HEK293 (cell line): ENCODE results near the gene SSU72.
A peak's percentile ranks its signal among the peaks of the same experiment; 100 is the strongest.

Experiments used
- GFI1B ChIP-seq: fragments of 450-650 bp; formaldehyde crosslinking; IDR thresholded peaks from 2 replicates; pipeline ENCODE4 v1.5.1; 2016; ENCODE audit warnings: missing biosample characterization, missing genetic modification characterization
- GLI4 ChIP-seq: fragments of 450-650 bp; formaldehyde crosslinking; IDR thresholded peaks from 2 replicates; pipeline ENCODE4 v1.5.1; 2016; ENCODE audit warnings: missing biosample characterization, missing genetic modification characterization
- HOXA7 ChIP-seq: sonication (generic); formaldehyde crosslinking; IDR thresholded peaks from 2 replicates; pipeline ENCODE4 v1.8.1; 2022; ENCODE audit warnings: missing genetic modification reagents, borderline replicate concordance
- KLF8 ChIP-seq: fragments of 450-650 bp; formaldehyde crosslinking; IDR thresholded peaks from 2 replicates; pipeline ENCODE4 v1.5.1; 2016; ENCODE audit warnings: missing biosample characterization, missing genetic modification characterization
- KLF9 ChIP-seq: fragments of 450-650 bp; formaldehyde crosslinking; IDR thresholded peaks from 2 replicates; pipeline ENCODE4 v1.5.1; 2016; ENCODE audit warnings: missing biosample characterization, missing genetic modification characterization, low read depth
- SALL2 ChIP-seq: fragments of 450-650 bp; formaldehyde crosslinking; IDR thresholded peaks from 2 replicates; pipeline ENCODE4 v1.5.0; 2017; ENCODE audit warnings: missing biosample characterization, mild to moderate bottlenecking, missing genetic modification characterization, borderline replicate concordance
- SP2 ChIP-seq: fragments of 450-650 bp; formaldehyde crosslinking; IDR thresholded peaks from 2 replicates; pipeline ENCODE4 v1.5.1; 2016; ENCODE audit warnings: missing biosample characterization, missing genetic modification characterization
- WT1 ChIP-seq: fragments of 450-650 bp; formaldehyde crosslinking; IDR thresholded peaks from 2 replicates; pipeline ENCODE4 v1.5.1; 2016; ENCODE audit warnings: missing biosample characterization, missing genetic modification characterization
- ZIC2 ChIP-seq: fragments of 450-650 bp; formaldehyde crosslinking; IDR thresholded peaks from 2 replicates; pipeline ENCODE4 v1.5.1; 2016; ENCODE audit warnings: missing biosample characterization, missing genetic modification characterization
- ZNF138 ChIP-seq: fragments of 450-650 bp; formaldehyde crosslinking; IDR thresholded peaks from 2 replicates; pipeline ENCODE4 v1.5.1; 2016; ENCODE audit warnings: missing biosample characterization, missing genetic modification characterization, borderline replicate concordance
- ZNF157 ChIP-seq: fragments of 450-650 bp; formaldehyde crosslinking; IDR thresholded peaks from 2 replicates; pipeline ENCODE4 v1.5.1; 2016; ENCODE audit warnings: missing biosample characterization, missing genetic modification characterization
- ZNF184 ChIP-seq: fragments of 450-650 bp; IDR thresholded peaks from 2 replicates; pipeline ENCODE4 v1.5.1; 2018; ENCODE audit warnings: missing biosample characterization, mild to moderate bottlenecking, missing genetic modification characterization
- ZNF266 ChIP-seq: fragments of 450-650 bp; formaldehyde crosslinking; IDR thresholded peaks from 2 replicates; pipeline ENCODE4 v1.5.1; 2016; ENCODE audit warnings: missing biosample characterization, missing genetic modification characterization, low read depth
- ZNF350 ChIP-seq: fragments of 450-650 bp; formaldehyde crosslinking; IDR thresholded peaks from 2 replicates; pipeline ENCODE4 v1.5.0; 2017; ENCODE audit warnings: missing biosample characterization, mild to moderate bottlenecking, missing genetic modification characterization
- ZNF530 ChIP-seq: fragments of 450-650 bp; formaldehyde crosslinking; IDR thresholded peaks from 2 replicates; pipeline ENCODE4 v1.5.1; 2016; ENCODE audit warnings: low read depth, missing biosample characterization, missing genetic modification characterization
- ZNF596 ChIP-seq: fragments of 450-650 bp; IDR thresholded peaks from 2 replicates; pipeline ENCODE4 v1.5.0; 2018; ENCODE audit warnings: missing biosample characterization, mild to moderate bottlenecking, missing genetic modification characterization, moderate library complexity
- ZNF610 ChIP-seq: fragments of 450-650 bp; formaldehyde crosslinking; IDR thresholded peaks from 2 replicates; pipeline ENCODE4 v1.5.1; 2016; ENCODE audit warnings: missing biosample characterization, missing genetic modification characterization, borderline replicate concordance
- ZNF623 ChIP-seq: fragments of 450-650 bp; formaldehyde crosslinking; IDR thresholded peaks from 2 replicates; pipeline ENCODE4 v1.5.1; 2016; ENCODE audit warnings: missing biosample characterization, missing genetic modification characterization
- ZNF626 ChIP-seq: fragments of 450-650 bp; sonication (Bioruptor Pico); formaldehyde crosslinking; IDR thresholded peaks from 2 replicates; pipeline ENCODE4 v1.5.1; 2018; ENCODE audit warnings: missing biosample characterization, missing genetic modification characterization, inconsistent platforms
- ZNF670 ChIP-seq: fragments of 450-650 bp; formaldehyde crosslinking; IDR thresholded peaks from 2 replicates; pipeline ENCODE4 v1.5.1; 2016; ENCODE audit warnings: missing biosample characterization, missing genetic modification characterization, low read depth
- ZNF677 ChIP-seq: fragments of 450-650 bp; IDR thresholded peaks from 2 replicates; pipeline ENCODE4 v1.5.0; 2018; ENCODE audit warnings: missing biosample characterization, mild to moderate bottlenecking, missing genetic modification characterization, moderate library complexity
- ZNF776 ChIP-seq: fragments of 450-650 bp; formaldehyde crosslinking; IDR thresholded peaks from 2 replicates; pipeline ENCODE4 v1.5.0; 2017; ENCODE audit warnings: missing biosample characterization, missing genetic modification characterization, borderline replicate concordance
- ZSCAN23 ChIP-seq: fragments of 450-650 bp; formaldehyde crosslinking; IDR thresholded peaks from 2 replicates; pipeline ENCODE4 v1.5.1; 2016; ENCODE audit warnings: missing biosample characterization, missing genetic modification characterization
- TF ChIP-seq, protein P1 (sequence below): sonication (generic); formaldehyde crosslinking; IDR thresholded peaks from 2 replicates; pipeline ENCODE4 v1.8.1; 2022; ENCODE audit warnings: mild to moderate bottlenecking, moderate library complexity, missing genetic modification reagents
- TF ChIP-seq, protein P2 (sequence below): fragments of 450-650 bp; formaldehyde crosslinking; IDR thresholded peaks from 2 replicates; pipeline ENCODE4 v1.5.1; 2016; ENCODE audit warnings: missing biosample characterization, missing genetic modification characterization
- TF ChIP-seq, protein P3 (sequence below): fragments of 450-650 bp; formaldehyde crosslinking; IDR thresholded peaks from 2 replicates; pipeline ENCODE4 v1.5.1; 2016; ENCODE audit warnings: missing biosample characterization, missing genetic modification characterization, low read depth
- TF ChIP-seq, protein P4 (sequence below): fragments of 450-650 bp; formaldehyde crosslinking; IDR thresholded peaks from 2 replicates; pipeline ENCODE4 v1.5.1; 2016; ENCODE audit warnings: missing biosample characterization, missing genetic modification characterization
- TF ChIP-seq, protein P5 (sequence below): fragments of 450-650 bp; formaldehyde crosslinking; IDR thresholded peaks from 2 replicates; pipeline ENCODE4 v1.5.1; 2016; ENCODE audit warnings: missing biosample characterization, missing genetic modification characterization, borderline replicate concordance

SSU72 gene

DNA sequence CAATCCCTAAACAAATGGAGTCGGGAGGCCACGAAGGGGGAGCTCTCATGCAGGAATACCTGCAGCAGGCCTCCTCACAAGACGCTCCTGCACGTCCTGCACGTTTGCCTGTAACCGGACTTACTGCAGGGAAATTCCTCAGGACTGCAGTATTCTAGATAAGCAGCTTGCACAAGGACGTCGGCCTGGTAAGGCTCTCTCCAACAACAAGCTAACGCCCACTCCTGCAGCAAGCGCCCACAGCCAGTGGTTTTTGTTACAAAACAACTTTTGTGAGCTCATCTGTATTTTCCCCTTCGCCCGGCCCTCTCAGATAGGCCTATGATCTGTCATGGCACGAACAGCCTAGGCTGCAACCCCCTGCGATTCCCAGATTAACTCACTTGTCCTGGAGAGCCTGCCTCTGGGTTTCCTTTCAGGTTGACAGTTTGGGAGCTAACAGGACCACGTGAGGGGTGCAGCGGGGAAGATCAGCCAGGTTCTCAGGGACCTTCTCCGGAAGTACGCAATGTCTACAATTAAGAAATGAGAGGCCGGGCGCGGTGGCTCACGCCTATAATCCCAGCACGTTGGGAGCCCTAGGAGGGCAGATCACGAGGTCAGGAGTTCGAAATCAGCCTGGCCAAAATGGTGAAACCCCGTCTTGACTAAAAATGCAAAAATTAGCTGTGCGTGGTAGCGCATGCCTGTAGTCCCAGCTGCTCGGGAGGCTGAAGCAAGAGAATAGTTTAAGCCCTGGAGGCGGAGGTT, 39.7 kb upstream of the SSU72 start (continued):
- TF ChIP-seq KLF8 (tag by site-specific recombination) (no peak), ZNF157 (tag by site-specific recombination) (no peak), SALL2 (tag by site-specific recombination) (no peak), ZNF138 (no peak), ZNF626 (tag by site-specific recombination) (no peak), ZIC2 (0 out of 2 replicates have a peak, but pooled peaks have one; percentile 19), ZSCAN23 (tag by site-specific recombination) (no peak), HOXA7 (no peak), ZNF596 (tag by site-specific recombination) (no peak), KLF9 (tag by site-specific recombination) (no peak), GFI1B (no peak), WT1 (tag by site-specific recombination) (no peak), ZNF350 (tag by site-specific recombination) (no peak), ZNF677 (tag by site-specific recombination) (no peak), SP2 (tag by site-specific recombination) (peak; percentile 37; the same call in 1 of the 2 replicates), ZNF266 (tag by site-specific recombination) (no peak), ZNF610 (tag by site-specific recombination) (no peak), ZNF623 (no peak), ZNF776 (tag by site-specific recombination) (no peak), ZNF670 (tag by site-specific recombination) (no peak), GLI4 (tag by site-specific recombination) (no peak), ZNF530 (tag by site-specific recombination) (no peak), ZNF184 (tag by site-specific recombination) (no peak)
- TF ChIP-seq, protein P1, sequence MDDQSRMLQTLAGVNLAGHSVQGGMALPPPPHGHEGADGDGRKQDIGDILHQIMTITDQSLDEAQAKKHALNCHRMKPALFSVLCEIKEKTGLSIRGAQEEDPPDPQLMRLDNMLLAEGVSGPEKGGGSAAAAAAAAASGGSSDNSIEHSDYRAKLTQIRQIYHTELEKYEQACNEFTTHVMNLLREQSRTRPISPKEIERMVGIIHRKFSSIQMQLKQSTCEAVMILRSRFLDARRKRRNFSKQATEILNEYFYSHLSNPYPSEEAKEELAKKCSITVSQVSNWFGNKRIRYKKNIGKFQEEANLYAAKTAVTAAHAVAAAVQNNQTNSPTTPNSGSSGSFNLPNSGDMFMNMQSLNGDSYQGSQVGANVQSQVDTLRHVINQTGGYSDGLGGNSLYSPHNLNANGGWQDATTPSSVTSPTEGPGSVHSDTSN (CRISPR knock-in tag): no peak
- TF ChIP-seq, protein P2, sequence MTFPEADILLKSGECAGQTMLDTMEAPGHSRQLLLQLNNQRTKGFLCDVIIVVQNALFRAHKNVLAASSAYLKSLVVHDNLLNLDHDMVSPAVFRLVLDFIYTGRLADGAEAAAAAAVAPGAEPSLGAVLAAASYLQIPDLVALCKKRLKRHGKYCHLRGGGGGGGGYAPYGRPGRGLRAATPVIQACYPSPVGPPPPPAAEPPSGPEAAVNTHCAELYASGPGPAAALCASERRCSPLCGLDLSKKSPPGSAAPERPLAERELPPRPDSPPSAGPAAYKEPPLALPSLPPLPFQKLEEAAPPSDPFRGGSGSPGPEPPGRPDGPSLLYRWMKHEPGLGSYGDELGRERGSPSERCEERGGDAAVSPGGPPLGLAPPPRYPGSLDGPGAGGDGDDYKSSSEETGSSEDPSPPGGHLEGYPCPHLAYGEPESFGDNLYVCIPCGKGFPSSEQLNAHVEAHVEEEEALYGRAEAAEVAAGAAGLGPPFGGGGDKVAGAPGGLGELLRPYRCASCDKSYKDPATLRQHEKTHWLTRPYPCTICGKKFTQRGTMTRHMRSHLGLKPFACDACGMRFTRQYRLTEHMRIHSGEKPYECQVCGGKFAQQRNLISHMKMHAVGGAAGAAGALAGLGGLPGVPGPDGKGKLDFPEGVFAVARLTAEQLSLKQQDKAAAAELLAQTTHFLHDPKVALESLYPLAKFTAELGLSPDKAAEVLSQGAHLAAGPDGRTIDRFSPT (tag by site-specific recombination): no peak
- TF ChIP-seq, protein P3, sequence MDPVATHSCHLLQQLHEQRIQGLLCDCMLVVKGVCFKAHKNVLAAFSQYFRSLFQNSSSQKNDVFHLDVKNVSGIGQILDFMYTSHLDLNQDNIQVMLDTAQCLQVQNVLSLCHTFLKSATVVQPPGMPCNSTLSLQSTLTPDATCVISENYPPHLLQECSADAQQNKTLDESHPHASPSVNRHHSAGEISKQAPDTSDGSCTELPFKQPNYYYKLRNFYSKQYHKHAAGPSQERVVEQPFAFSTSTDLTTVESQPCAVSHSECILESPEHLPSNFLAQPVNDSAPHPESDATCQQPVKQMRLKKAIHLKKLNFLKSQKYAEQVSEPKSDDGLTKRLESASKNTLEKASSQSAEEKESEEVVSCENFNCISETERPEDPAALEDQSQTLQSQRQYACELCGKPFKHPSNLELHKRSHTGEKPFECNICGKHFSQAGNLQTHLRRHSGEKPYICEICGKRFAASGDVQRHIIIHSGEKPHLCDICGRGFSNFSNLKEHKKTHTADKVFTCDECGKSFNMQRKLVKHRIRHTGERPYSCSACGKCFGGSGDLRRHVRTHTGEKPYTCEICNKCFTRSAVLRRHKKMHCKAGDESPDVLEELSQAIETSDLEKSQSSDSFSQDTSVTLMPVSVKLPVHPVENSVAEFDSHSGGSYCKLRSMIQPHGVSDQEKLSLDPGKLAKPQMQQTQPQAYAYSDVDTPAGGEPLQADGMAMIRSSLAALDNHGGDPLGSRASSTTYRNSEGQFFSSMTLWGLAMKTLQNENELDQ (tag by site-specific recombination): no peak
- TF ChIP-seq, protein P4, sequence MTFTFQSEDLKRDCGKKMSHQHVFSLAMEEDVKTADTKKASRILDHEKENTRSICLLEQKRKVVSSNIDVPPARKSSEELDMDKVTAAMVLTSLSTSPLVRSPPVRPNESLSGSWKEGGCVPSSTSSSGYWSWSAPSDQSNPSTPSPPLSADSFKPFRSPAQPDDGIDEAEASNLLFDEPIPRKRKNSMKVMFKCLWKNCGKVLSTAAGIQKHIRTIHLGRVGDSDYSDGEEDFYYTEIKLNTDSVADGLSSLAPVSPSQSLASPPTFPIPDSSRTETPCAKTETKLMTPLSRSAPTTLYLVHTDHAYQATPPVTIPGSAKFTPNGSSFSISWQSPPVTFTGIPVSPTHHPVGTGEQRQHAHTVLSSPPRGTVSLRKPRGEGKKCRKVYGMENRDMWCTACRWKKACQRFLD (tag by site-specific recombination): no peak
- TF ChIP-seq, protein P5, sequence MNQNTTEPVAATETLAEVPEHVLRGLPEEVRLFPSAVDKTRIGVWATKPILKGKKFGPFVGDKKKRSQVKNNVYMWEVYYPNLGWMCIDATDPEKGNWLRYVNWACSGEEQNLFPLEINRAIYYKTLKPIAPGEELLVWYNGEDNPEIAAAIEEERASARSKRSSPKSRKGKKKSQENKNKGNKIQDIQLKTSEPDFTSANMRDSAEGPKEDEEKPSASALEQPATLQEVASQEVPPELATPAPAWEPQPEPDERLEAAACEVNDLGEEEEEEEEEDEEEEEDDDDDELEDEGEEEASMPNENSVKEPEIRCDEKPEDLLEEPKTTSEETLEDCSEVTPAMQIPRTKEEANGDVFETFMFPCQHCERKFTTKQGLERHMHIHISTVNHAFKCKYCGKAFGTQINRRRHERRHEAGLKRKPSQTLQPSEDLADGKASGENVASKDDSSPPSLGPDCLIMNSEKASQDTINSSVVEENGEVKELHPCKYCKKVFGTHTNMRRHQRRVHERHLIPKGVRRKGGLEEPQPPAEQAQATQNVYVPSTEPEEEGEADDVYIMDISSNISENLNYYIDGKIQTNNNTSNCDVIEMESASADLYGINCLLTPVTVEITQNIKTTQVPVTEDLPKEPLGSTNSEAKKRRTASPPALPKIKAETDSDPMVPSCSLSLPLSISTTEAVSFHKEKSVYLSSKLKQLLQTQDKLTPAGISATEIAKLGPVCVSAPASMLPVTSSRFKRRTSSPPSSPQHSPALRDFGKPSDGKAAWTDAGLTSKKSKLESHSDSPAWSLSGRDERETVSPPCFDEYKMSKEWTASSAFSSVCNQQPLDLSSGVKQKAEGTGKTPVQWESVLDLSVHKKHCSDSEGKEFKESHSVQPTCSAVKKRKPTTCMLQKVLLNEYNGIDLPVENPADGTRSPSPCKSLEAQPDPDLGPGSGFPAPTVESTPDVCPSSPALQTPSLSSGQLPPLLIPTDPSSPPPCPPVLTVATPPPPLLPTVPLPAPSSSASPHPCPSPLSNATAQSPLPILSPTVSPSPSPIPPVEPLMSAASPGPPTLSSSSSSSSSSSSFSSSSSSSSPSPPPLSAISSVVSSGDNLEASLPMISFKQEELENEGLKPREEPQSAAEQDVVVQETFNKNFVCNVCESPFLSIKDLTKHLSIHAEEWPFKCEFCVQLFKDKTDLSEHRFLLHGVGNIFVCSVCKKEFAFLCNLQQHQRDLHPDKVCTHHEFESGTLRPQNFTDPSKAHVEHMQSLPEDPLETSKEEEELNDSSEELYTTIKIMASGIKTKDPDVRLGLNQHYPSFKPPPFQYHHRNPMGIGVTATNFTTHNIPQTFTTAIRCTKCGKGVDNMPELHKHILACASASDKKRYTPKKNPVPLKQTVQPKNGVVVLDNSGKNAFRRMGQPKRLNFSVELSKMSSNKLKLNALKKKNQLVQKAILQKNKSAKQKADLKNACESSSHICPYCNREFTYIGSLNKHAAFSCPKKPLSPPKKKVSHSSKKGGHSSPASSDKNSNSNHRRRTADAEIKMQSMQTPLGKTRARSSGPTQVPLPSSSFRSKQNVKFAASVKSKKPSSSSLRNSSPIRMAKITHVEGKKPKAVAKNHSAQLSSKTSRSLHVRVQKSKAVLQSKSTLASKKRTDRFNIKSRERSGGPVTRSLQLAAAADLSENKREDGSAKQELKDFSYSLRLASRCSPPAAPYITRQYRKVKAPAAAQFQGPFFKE (tag by site-specific recombination): no peak
